Heart right ventricle (tissue), 16 donors: Measurements from ENCODE around the gene TCP1. TPM values are rescaled to one million over a fixed set of nuclear protein-coding genes. Genes with fewer than 3 reads are reported as not detected.

Experiments
- ATAC-seq, 8 donors: fragments of 200-7000 bp; cut with Tn5 transposase; one replicate each; pipeline ENCODE4 v1.9.1; 2020; ENCODE audit warnings: mild to moderate bottlenecking in 8 of 8, moderate library complexity in 8 of 8, moderate number of reproducible peaks in 1 of 8
- DNase-seq, 2 donors: peaks; one replicate each; pipeline ENCODE4 v3.0.0-alpha.2; 2020
- H3K27ac ChIP-seq, 10 donors: fragments of 200-600 bp; sonication (generic) in 2 of 10; one replicate each; pipeline versions ENCODE4 v1.5.0 to v1.8.0; 2020 to 2022; ENCODE audit warnings: mild to moderate bottlenecking in 3 of 10
- H3K27me3 ChIP-seq, 7 donors: fragments of 200-600 bp; one replicate each; pipeline ENCODE4 v1.8.0; 2021 to 2022; ENCODE audit warnings: mild to moderate bottlenecking in 2 of 7
- H3K36me3 ChIP-seq, 9 donors: fragments of 200-600 bp; sonication (generic) in 1 of 9; one replicate each; pipeline versions ENCODE4 v1.5.0 to v1.8.0; 2020 to 2022; ENCODE audit warnings: mild to moderate bottlenecking in 2 of 9
- H3K4me1 ChIP-seq, 9 donors: fragments of 200-600 bp; sonication (generic) in 1 of 9; one replicate each; pipeline versions ENCODE4 v1.5.0 to v1.8.0; 2020 to 2022; ENCODE audit warnings: mild to moderate bottlenecking in 4 of 9
- H3K4me3 ChIP-seq, 10 donors: fragments of 200-600 bp; sonication (generic) in 2 of 10; one replicate each; pipeline versions ENCODE4 v1.5.0 to v1.8.0; 2020 to 2022; ENCODE audit warnings: mild to moderate bottlenecking in 7 of 10, moderate library complexity in 2 of 10
- H3K9me3 ChIP-seq, 11 donors: fragments of 200-600 bp in 10 of 11; sonication (generic) in 2 of 11; one replicate each; pipeline versions ENCODE4 v1.5.0 to v1.8.0; 2013 to 2022; ENCODE audit warnings: mild to moderate bottlenecking in 2 of 11, control low read depth in 1 of 11, moderate library complexity in 1 of 11
- WGBS, 2 donors: extraction: QIAGEN DNeasy Blood & Tissue Kit; methylation state at CpG; one replicate each; pipeline ENCODE4 v1.1.7; 2013; ENCODE audit warnings: inconsistent platforms in 1 of 2; 5-methylcytosine and 5-hydroxymethylcytosine counted together
- intact Hi-C, 10 donors: fragments of 100-400 bp; cut with DNase I; formaldehyde crosslinking; loops; one replicate each; pipeline versions ENCODE4 v1.11.1 to v1.14.2; 2022
- polyA plus RNA-seq, 2 donors: library from polyadenylated mRNA; stranded (reverse); fragments of 200-250 nt; gene quantifications; one replicate each; pipeline ENCODE4 v1.2.3, GENCODE V29; 2013
- total RNA-seq, 10 donors: library from RNA; stranded (reverse); fragmentation: NEBNext Ultra II Directional in 3 of 10; extraction: Animal tissue kit (Norgen Biotek cat#: 25700) in 3 of 10; gene quantifications; one replicate each; pipeline versions ENCODE4 v1.2.1 to v1.2.4, GENCODE V29; 2021 to 2023
- TF ChIP-seq, protein P1 (sequence below), 9 donors: fragments of 200-600 bp; sonication (generic) in 2 of 9; IDR thresholded peaks; one replicate each; pipeline versions ENCODE4 v1.5.0 to v1.8.0; 2021 to 2022; ENCODE audit warnings: antibody characterized with exemption in 9 of 9, mild to moderate bottlenecking in 5 of 9, moderate library complexity in 1 of 9
- donor health status: Arrhythmogenic right ventricular cardiomyopathy.
- donor health status: ischemic (EF 13 %, LVEDD 7.1; RV severe dilation, severe dysfunction).
- donor health status: healthy with polysubstance abuse.
- donor health status: DM: no; HTN: yes; CAD: no.
- donor health status: DM: no; HTN: no; CAD: no.
- donor health status: ischemic (EF 25% LVEDD 6.9; RV normal size, moderate dysfunction).
- donor health status: ischemic (EF 25% LVEDD 5.7; RV mildly dilated, moderate dysfunction).
- donor health status: healthy.
- donor health status: DM: yes; HTN: yes; CAD: no.
- donor health status: Ischemic cardiomyopathy.
- donor health status: ischemic (EF 35%, LVEDD 5.7; RV mildly dilated, moderate dysfunction).
- donor health status: nonischemic (EF 11% LVEDD 7.7; RV severe dilation, severe dysfunction).
- donor health status: DM: yes; HTN: yes; CAD: no.
- donor health status: PGD.
- donor health status: ischemic (EF 29% LVEDD 5.4; RV normal size, mild dysfunction).
- donor health status: nonischemic (EF 23%, LVEDD 6.1; RV moderate dilation, normal function).

Gene TCP1
- total and polyA plus RNA-seq, 12 donors, result 71.7 to 176 (median 139) TPM

DNA sequence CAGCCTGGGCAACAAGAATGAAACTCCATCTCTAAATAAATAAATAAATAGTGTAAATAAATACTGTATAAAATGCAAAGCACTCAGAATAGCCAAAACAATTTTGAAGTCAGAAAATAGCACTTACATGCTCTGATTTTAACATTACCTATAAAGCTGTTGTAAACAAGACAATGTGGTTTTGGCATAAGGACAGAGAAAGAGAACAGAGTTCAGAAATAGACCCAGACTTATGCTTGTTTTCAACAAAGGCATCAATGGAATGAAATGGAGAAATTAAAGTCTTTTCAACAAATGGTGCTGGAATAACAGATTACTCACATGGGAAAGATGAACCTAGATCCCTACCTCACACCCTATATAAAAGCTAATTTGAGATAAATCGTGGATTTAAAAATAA, 17.2 kb downstream of the TCP1 start:
- peaks cover 0 to 80% (median 22%) of the 10 kb centered on the region in 9 donors for H3K36me3 ChIP-seq
- H3K4me1 ChIP-seq, result no peaks in the 10 kb centered on the region
- TF ChIP-seq, protein P1, sequence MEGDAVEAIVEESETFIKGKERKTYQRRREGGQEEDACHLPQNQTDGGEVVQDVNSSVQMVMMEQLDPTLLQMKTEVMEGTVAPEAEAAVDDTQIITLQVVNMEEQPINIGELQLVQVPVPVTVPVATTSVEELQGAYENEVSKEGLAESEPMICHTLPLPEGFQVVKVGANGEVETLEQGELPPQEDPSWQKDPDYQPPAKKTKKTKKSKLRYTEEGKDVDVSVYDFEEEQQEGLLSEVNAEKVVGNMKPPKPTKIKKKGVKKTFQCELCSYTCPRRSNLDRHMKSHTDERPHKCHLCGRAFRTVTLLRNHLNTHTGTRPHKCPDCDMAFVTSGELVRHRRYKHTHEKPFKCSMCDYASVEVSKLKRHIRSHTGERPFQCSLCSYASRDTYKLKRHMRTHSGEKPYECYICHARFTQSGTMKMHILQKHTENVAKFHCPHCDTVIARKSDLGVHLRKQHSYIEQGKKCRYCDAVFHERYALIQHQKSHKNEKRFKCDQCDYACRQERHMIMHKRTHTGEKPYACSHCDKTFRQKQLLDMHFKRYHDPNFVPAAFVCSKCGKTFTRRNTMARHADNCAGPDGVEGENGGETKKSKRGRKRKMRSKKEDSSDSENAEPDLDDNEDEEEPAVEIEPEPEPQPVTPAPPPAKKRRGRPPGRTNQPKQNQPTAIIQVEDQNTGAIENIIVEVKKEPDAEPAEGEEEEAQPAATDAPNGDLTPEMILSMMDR (IDR thresholded peaks at IDR 0.05), result no peak
- intact Hi-C loops, result no loop called here
- H3K9me3 ChIP-seq, result peaks cover 0 to 7% (median 0%) of the 10 kb centered on the region in 11 donors
- no peak for ATAC-seq
- 0% methylated on average over 1 of the region's 1 CpG for WGBS, 2 donors
- no peak overlapping the region for H3K27ac ChIP-seq
- no peaks in the 10 kb centered on the region for H3K27me3 ChIP-seq
- no peak for DNase-seq
- H3K4me3 ChIP-seq, result no peak overlapping the region

DNA sequence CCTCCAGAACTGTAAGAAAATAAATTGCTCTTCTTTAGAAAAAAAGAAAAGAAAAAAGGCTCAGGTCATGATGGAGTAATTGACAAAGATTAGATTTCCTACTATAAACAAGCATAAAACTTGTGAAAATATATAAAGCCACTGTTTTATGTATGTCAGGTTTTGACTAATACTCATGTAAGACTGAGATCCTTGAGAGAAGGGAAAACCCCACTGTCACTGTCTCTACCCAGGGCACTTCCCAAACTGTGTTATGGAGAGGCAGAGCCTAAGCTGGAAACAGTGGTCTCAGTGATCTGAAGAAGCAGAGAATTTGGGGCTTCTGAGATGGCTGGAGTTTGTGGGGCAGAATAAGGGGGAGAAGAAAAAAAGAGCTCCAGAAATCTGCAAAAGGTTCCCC, 19.9 kb downstream of the TCP1 start:
- ATAC-seq, result no peak
- H3K36me3 ChIP-seq, result peaks cover 0 to 79% (median 20%) of the 10 kb centered on the region in 9 donors
- intact Hi-C loops, result loop anchor here in 2 of 10 donors (10.0 kb wide), 1 partner anchor 75 kb away; the partner anchor contains the start of gene SOD2 (in 2 of the 2)

GRCh38 chr6:159766906-159767305, 22.5 kb downstream of the TCP1 start:
- ATAC-seq (no peak), DNase-seq (no peak)
- Histone ChIP-seq H3K4me1 (peaks cover 0 to 10% (median 8%) of the 10 kb centered on the region in 9 donors), H3K27me3 (no peaks in the 10 kb centered on the region), H3K36me3 (peaks cover 0 to 82% (median 20%) of the 10 kb centered on the region in 9 donors), H3K9me3 (peaks cover 0 to 2% (median 0%) of the 10 kb centered on the region in 11 donors), H3K27ac (no peak overlapping the region), H3K4me3 (no peak overlapping the region)
- intact Hi-C loops, result loop anchor here in 2 of 10 donors (10.0 kb wide), 1 partner anchor 72 kb away; the partner anchor contains the start of gene SOD2 (in 2 of the 2)
- TF ChIP-seq, protein P1 (IDR thresholded peaks at IDR 0.05), result no peak

More for the DNA sequence above, 19.9 kb downstream of the TCP1 start:
- no peaks in the 10 kb centered on the region for H3K27me3 ChIP-seq
- TF ChIP-seq, protein P1 (IDR thresholded peaks at IDR 0.05), result no peak
- no peak overlapping the region for H3K4me3 ChIP-seq
- DNase-seq, result no peak
- H3K9me3 ChIP-seq, result peaks cover 0 to 7% (median 0%) of the 10 kb centered on the region in 11 donors
- H3K27ac ChIP-seq, result no peak overlapping the region
- H3K4me1 ChIP-seq, result no peaks in the 10 kb centered on the region

DNA sequence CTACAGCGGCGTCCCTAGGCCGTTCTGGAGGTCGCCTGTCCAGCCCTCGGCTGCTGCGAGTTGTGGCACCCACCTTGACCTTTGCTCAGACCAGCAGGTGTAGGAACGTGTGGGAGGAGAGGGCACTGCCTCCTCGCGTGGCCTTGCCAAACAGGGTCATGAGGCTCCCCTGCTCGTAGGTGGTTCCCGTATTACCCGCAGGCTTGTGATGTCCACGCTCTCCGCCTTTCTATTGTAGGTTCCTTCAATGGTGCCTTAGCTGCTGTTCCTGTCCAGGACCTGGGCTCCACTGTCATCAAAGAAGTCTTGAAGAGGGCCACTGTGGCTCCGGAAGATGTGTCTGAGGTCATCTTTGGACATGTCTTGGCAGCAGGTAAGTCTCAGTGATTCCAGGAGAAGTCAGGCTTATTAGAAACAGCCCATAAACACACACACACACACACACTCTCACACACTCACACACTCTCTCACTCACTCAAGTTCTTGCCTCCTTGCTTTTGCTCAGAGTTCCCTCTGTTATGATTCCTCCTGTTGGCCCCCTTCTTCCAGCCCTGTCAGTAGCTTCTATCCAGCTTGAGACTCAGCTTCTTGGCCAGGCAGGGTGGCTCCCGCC, 26.6 kb downstream of the TCP1 start:
- TF ChIP-seq, protein P1 (IDR thresholded peaks at IDR 0.05), result peak in 1 of 9 donors; percentile 2
- peak; percentile 16 to 19 for DNase-seq
- Histone ChIP-seq H3K4me1 (peaks cover 3 to 30% (median 19%) of the 10 kb centered on the region in 9 donors), H3K27ac (peak overlapping the region in 9 of 10 donors; percentile 96 to 99 (median 97)), H3K36me3 (peaks cover 0 to 59% (median 5%) of the 10 kb centered on the region in 9 donors), H3K4me3 (peak overlapping the region; percentile 82 to 100 (median 97)), H3K27me3 (no peaks in the 10 kb centered on the region), H3K9me3 (no peaks in the 10 kb centered on the region)
- 18 to 24% methylated on average over 16 of the region's 16 CpGs for WGBS, 2 donors
- ATAC-seq, result peak in 5 of 8 donors; percentile 0 to 6 (median 2)
- intact Hi-C loops, result loop anchor here in 6 of 10 donors (2.0 to 10.0 kb wide), 4 partner anchors 26 to 70 kb away; partner anchors contain the start of genes WTAP (in 4 of the 6), SOD2 (in 3 of the 6) and TCP1 (in 2 of the 6)
